Right ventricle myocardium superior (tissue), 1 donor: ENCODE results near the gene CCND3. TPM values are rescaled to one million over a fixed set of nuclear protein-coding genes. Genes with fewer than 3 reads are reported as not detected.
"Not testable (repeated sequence)": the region's sequence is repeated elsewhere in the genome, so short reads cannot be mapped to it uniquely, and the experiment has no call there.

Experiments used
- ATAC-seq: fragments of 200-7000 bp; cut with Tn5 transposase; one replicate; pipeline ENCODE4 v1.9.1; 2020; ENCODE audit warnings: mild to moderate bottlenecking; ENCODE audit not compliant: poor library complexity
- DNase-seq: peaks from one replicate; pipeline ENCODE4 v3.0.0-alpha.2; 2020
- intact Hi-C: fragments of 100-400 bp; cut with DNase I; formaldehyde crosslinking; loops from one replicate; pipeline ENCODE4 v1.11.2; 2022
- total RNA-seq: library from RNA; stranded (reverse); fragmentation: NEBNext Ultra II Directional; extraction: Animal tissue kit (Norgen Biotek cat#: 25700); gene quantifications from one replicate; pipeline ENCODE4 v1.2.1, GENCODE V29; 2021
- donor health status: DM: no; HTN: yes; CAD: no; lungs with severe emphysema.

Gene CCND3
- total RNA-seq, 1 donor from 2014 or later: 42.3 TPM

GRCh38 chr6:41957117-41957516, 15.5 kb upstream of the CCND3 start:
- DNase-seq (no peak), ATAC-seq (no peak)
- intact Hi-C loops: no loop called here

GRCh38 chr6:41955412-41955811, 13.8 kb upstream of the CCND3 start:
- intact Hi-C loops: no loop called here
- no peak for DNase-seq
- no peak for ATAC-seq

GRCh38 chr6:41954668-41955067, 13.1 kb upstream of the CCND3 start:
- ATAC-seq: no peak
- no peak for DNase-seq
- intact Hi-C loops: no loop called here

- DNase-seq (no peak), ATAC-seq (no peak)
- intact Hi-C loops: no loop called here
These were observed 6.1 kb upstream of the CCND3 start for GRCh38 chr6:41947581-41948220.

GRCh38 chr6:41943456-41943855, 1.8 kb upstream of the CCND3 start:
- ATAC-seq (no peak), DNase-seq (no peak)
- intact Hi-C loops: no loop called here

GRCh38 chr6:41942882-41943281, 1.3 kb upstream of the CCND3 start:
- DNase-seq, intact Hi-C loops, ATAC-seq: not testable (repeated sequence)

- no peak for ATAC-seq
- intact Hi-C loops: no loop called here
These were observed 651 bp upstream of the CCND3 start for GRCh38 chr6:41942067-41942851.

GRCh38 chr6:41940759-41941279, 789 bp downstream of the CCND3 start:
- intact Hi-C loops: loop anchor here (2.0 kb wide), 1 partner anchor 104 kb away; no protein-coding TSS in a partner anchor
- peak; percentile 32 for ATAC-seq
- peak; percentile 80 for DNase-seq

More at GRCh38 chr6:41942067-41942851, 651 bp upstream of the CCND3 start:
- DNase-seq: no peak

GRCh38 chr6:41939848-41940758, 1.5 kb downstream of the CCND3 start:
- intact Hi-C loops: loop anchor here (2.0 to 5.0 kb wide), 2 partner anchors 105 to 153 kb away; partner anchors contain the start of gene TOMM6
- ATAC-seq (no peak), DNase-seq (no peak)

- intact Hi-C loops: loop anchor here (5.0 kb wide), 1 partner anchor 152 kb away; the partner anchor contains the start of gene TOMM6
- DNase-seq (peak; percentile 76), ATAC-seq (no peak)
These were observed 2.3 kb downstream of the CCND3 start for GRCh38 chr6:41939176-41939847.

- intact Hi-C loops: loop anchor here (5.0 kb wide), 1 partner anchor 151 kb away; the partner anchor contains the start of gene TOMM6
- DNase-seq (no peak), ATAC-seq (no peak)
These were observed 2.9 kb downstream of the CCND3 start for GRCh38 chr6:41938590-41939175.

- DNase-seq (peak; percentile 52), ATAC-seq (no peak)
- intact Hi-C loops: loop anchor here (5.0 kb wide), 1 partner anchor 151 kb away; the partner anchor contains the start of gene TOMM6
These were observed 3.6 kb downstream of the CCND3 start for GRCh38 chr6:41937861-41938574.

- ATAC-seq: no peak
- no peak for DNase-seq
- intact Hi-C loops: loop anchor here (5.0 kb wide), 1 partner anchor 150 kb away; the partner anchor contains the start of gene TOMM6
These were observed 4.1 kb downstream of the CCND3 start for GRCh38 chr6:41937472-41937860.

- intact Hi-C loops: loop anchor here (5.0 kb wide), 1 partner anchor 149 kb away; the partner anchor contains the start of gene TOMM6
- ATAC-seq (peak; percentile 79), DNase-seq (peak; percentile 81)
These were observed 5.4 kb downstream of the CCND3 start for GRCh38 chr6:41936073-41936837.

GRCh38 chr6:41935685-41936072, 5.9 kb downstream of the CCND3 start:
- DNase-seq (no peak), ATAC-seq (no peak)
- intact Hi-C loops: loop anchor here (5.0 kb wide), 1 partner anchor 148 kb away; the partner anchor contains the start of gene TOMM6

- intact Hi-C loops: loop anchor here (5.0 kb wide), 1 partner anchor 148 kb away; the partner anchor contains the start of gene TOMM6
- DNase-seq (no peak), ATAC-seq (no peak)
These were observed 6.4 kb downstream of the CCND3 start for GRCh38 chr6:41935193-41935574.
